Measurements from ENCODE around the gene OPN3. TPM values are rescaled to one million over a fixed set of nuclear protein-coding genes. Genes with fewer than 3 reads are reported as not detected.

The OPN3 gene
- total RNA-seq, 1 donor from 2014 or later: 11.2 TPM

GRCh38 chr1:241607497-241607896 is 32.7 kb downstream of the OPN3 start:
- no peak for DNase-seq
- intact Hi-C loops (cut with micrococcal nuclease): no loop called here
- Mint-ChIP-seq H3K9me3 (no peaks in the 10 kb centered on the region), H3K4me3 (no peak overlapping the region), H3K27ac (no peak overlapping the region), H3K4me1 (peaks cover 5% of the 10 kb centered on the region), H3K36me3 (ENCODE audit: low read depth) (peaks cover 9% of the 10 kb centered on the region), H3K27me3 (no peaks in the 10 kb centered on the region)

GRCh38 chr1:241606544-241606943 is 33.6 kb downstream of the OPN3 start:
- peaks cover 10% of the 10 kb centered on the region for H3K36me3 Mint-ChIP-seq (ENCODE audit: low read depth)
- no peak overlapping the region for H3K4me3 Mint-ChIP-seq
- H3K9me3 Mint-ChIP-seq: no peaks in the 10 kb centered on the region
- intact Hi-C loops (cut with micrococcal nuclease): no loop called here
- H3K4me1 Mint-ChIP-seq: peaks cover 5% of the 10 kb centered on the region
- no peak for DNase-seq
- no peaks in the 10 kb centered on the region for H3K27me3 Mint-ChIP-seq
- H3K27ac Mint-ChIP-seq: no peak overlapping the region

DNA sequence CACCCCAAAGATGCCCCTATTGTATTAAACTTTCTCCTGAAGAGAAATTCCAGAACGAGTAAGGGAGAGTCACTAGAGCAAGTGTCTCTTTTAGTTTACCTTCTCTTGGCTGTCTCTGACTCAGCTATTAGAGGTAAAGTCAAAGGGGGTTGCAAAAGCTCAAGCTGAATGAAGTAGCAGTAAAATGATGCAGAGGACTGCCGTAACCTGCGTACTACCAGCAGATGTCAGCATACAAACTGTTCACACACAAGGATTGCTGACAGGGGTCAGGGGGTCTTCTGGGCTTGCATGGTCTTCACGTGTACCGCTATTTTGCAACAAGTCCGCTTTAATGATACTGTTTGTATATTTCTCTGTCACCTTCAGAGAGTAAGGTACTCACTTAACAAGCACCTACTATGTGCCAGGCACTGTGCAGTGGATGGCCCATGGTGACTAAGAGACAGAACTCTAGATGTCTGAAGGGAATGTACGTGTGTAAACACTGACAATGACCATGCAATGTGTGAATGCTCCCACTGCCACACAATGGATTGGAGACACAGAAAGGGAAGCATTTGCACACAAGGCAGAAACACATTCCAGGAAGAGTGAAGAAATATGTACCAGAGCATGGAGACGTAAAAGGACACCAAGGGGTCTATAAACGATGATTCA is 34.9 kb downstream of the OPN3 start:
- no peak overlapping the region for H3K4me3 Mint-ChIP-seq
- DNase-seq: no peak
- no peak overlapping the region for H3K27ac Mint-ChIP-seq
- peaks cover 7% of the 10 kb centered on the region for H3K4me1 Mint-ChIP-seq
- intact Hi-C loops (cut with micrococcal nuclease): no loop called here
- H3K36me3 Mint-ChIP-seq (ENCODE audit: low read depth): peaks cover 14% of the 10 kb centered on the region
- H3K9me3 Mint-ChIP-seq: no peaks in the 10 kb centered on the region
- H3K27me3 Mint-ChIP-seq: no peaks in the 10 kb centered on the region

DNA sequence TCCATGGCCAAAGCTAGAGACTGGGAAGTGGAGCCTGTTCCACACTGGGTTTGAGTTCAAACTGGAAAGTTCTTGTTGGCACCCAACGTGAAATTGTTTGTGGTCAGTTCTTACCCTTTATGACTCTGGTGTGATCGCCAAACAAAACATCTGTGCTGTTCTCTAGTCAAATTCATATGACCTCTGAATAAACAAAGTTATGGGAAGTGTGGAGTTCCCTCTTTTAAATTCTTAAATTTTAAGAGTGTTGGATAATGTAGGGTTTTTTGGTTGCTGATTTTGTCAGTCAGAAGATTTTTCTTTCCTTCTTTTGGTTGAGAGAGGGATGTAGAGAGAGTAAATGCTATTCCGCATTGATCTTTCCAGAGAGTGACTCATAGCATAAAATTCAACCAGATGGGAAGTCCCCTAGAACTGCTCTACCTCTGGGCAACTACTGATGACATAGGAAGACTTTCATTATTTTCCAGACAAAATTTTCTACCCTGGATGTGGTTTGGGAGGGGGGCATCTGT is 36.4 kb downstream of the OPN3 start:
- Mint-ChIP-seq H3K4me3 (no peak overlapping the region), H3K36me3 (ENCODE audit: low read depth) (peaks cover 15% of the 10 kb centered on the region), H3K9me3 (no peaks in the 10 kb centered on the region), H3K4me1 (peaks cover 7% of the 10 kb centered on the region), H3K27ac (no peak overlapping the region), H3K27me3 (no peaks in the 10 kb centered on the region)
- intact Hi-C loops (cut with micrococcal nuclease): no loop called here
- no peak for DNase-seq

- intact Hi-C loops (cut with micrococcal nuclease): no loop called here
- no peak overlapping the region for H3K27ac Mint-ChIP-seq
- H3K4me3 Mint-ChIP-seq: no peak overlapping the region
- H3K36me3 Mint-ChIP-seq (ENCODE audit: low read depth): peaks cover 18% of the 10 kb centered on the region
- H3K27me3 Mint-ChIP-seq: no peaks in the 10 kb centered on the region
- DNase-seq: no peak
- peaks cover 7% of the 10 kb centered on the region for H3K4me1 Mint-ChIP-seq
- no peaks in the 10 kb centered on the region for H3K9me3 Mint-ChIP-seq
These were observed 39.7 kb downstream of the OPN3 start for GRCh38 chr1:241600496-241600901.

DNA sequence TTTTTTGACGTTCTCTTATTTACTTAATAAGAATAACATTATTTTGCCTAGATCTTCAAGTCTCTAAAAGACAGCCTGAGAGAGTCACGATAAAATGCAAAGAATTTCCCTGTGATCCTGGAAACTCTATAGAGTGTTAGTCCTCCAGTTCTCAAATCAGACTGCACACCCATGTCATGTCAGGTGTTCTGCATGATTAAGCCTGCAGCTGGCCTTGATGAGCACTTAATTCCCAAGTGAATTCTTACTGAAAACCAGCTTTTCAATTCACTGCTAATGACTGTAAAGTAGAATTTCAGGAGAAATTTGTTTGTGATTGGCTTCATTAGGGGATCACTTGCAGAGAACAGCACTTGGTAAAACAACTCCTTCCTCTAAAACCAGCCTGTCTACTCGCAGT is 41.9 kb downstream of the OPN3 start:
- Mint-ChIP-seq H3K4me1 (peaks cover 2% of the 10 kb centered on the region), H3K27me3 (no peaks in the 10 kb centered on the region)

GRCh38 chr1:241596633-241597032 is 43.5 kb downstream of the OPN3 start:
- H3K9me3 Mint-ChIP-seq: no peaks in the 10 kb centered on the region
- H3K4me1 Mint-ChIP-seq: peaks cover 6% of the 10 kb centered on the region
- DNase-seq: no peak
- no peak overlapping the region for H3K4me3 Mint-ChIP-seq
- intact Hi-C loops (cut with micrococcal nuclease): no loop called here
- H3K27me3 Mint-ChIP-seq: no peaks in the 10 kb centered on the region
- H3K27ac Mint-ChIP-seq: no peak overlapping the region
- peaks cover 17% of the 10 kb centered on the region for H3K36me3 Mint-ChIP-seq (ENCODE audit: low read depth)

More for the DNA sequence above, 41.9 kb downstream of the OPN3 start:
- Mint-ChIP-seq H3K9me3 (no peaks in the 10 kb centered on the region), H3K27ac (no peak overlapping the region), H3K36me3 (ENCODE audit: low read depth) (peaks cover 24% of the 10 kb centered on the region), H3K4me3 (no peak overlapping the region)
- DNase-seq: no peak
- intact Hi-C loops (cut with micrococcal nuclease): no loop called here

GRCh38 chr1:241593186-241593585 is 47.0 kb downstream of the OPN3 start:
- Mint-ChIP-seq H3K36me3 (ENCODE audit: low read depth) (peaks cover 12% of the 10 kb centered on the region), H3K27ac (no peak overlapping the region)
- intact Hi-C loops (cut with micrococcal nuclease): loop anchor here (5.0 kb wide), 1 partner anchor 61 kb away; the partner anchor contains the start of gene KMO

DNA sequence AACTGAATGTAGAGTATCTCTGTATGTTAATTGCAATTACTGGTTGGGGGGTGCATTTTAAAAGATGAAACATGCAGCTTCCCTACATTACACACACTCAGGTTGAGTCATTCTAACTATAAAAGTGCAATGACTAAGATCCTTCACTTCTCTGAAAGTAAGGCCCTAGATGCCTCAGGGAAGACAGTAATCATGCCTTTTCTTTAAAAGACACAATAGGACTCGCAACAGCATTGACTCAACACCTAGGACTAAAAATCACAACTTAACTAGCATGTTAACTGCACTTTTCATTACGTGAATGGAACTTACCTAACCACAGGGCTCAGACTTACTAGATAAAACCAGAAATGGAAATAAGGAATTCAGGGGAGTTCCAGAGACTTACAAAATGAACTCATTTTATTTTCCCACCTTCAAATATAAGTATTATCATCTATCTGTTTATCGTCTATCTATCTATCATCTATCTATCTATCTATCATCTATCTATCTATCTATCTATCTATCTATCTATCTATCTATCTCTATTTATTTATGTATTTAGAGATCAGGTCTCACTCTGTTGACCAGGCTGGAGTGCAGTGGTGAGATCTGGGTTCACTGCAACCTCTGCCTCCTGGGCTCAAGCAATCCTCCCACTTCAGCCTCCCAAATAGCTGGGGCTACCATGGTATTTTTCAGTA is 47.8 kb downstream of the OPN3 start:
- Mint-ChIP-seq H3K27ac (peak overlapping the region; percentile 19), H3K9me3 (no peaks in the 10 kb centered on the region), H3K36me3 (ENCODE audit: low read depth) (peaks cover 12% of the 10 kb centered on the region), H3K4me1 (peaks cover 3% of the 10 kb centered on the region), H3K27me3 (no peaks in the 10 kb centered on the region), H3K4me3 (no peak overlapping the region)
- no peak for DNase-seq
- intact Hi-C loops (cut with micrococcal nuclease): loop anchor here (1.0 to 5.0 kb wide), 3 partner anchors 40 to 85 kb away; partner anchors contain the start of gene KMO

More at GRCh38 chr1:241593186-241593585, 47.0 kb downstream of the OPN3 start:
- H3K27me3 Mint-ChIP-seq: no peaks in the 10 kb centered on the region
- no peak for DNase-seq
- no peaks in the 10 kb centered on the region for H3K9me3 Mint-ChIP-seq
- peaks cover 3% of the 10 kb centered on the region for H3K4me1 Mint-ChIP-seq
- H3K4me3 Mint-ChIP-seq: no peak overlapping the region

- Mint-ChIP-seq H3K27ac (no peak overlapping the region), H3K4me3 (no peak overlapping the region), H3K36me3 (ENCODE audit: low read depth) (peaks cover 12% of the 10 kb centered on the region), H3K4me1 (peaks cover 3% of the 10 kb centered on the region), H3K9me3 (no peaks in the 10 kb centered on the region), H3K27me3 (no peaks in the 10 kb centered on the region)
- intact Hi-C loops (cut with micrococcal nuclease): loop anchor here (1.0 to 5.0 kb wide), 3 partner anchors 39 to 86 kb away; partner anchors contain the start of gene KMO
- DNase-seq: no peak
These were observed 48.4 kb downstream of the OPN3 start for GRCh38 chr1:241591736-241592135.

- H3K4me3 Mint-ChIP-seq: no peak overlapping the region
- H3K4me1 Mint-ChIP-seq: peaks cover 3% of the 10 kb centered on the region
- intact Hi-C loops (cut with micrococcal nuclease): loop anchor here (5.0 kb wide), 1 partner anchor 59 kb away; the partner anchor contains the start of gene KMO
- H3K27ac Mint-ChIP-seq: no peak overlapping the region
- peaks cover 10% of the 10 kb centered on the region for H3K36me3 Mint-ChIP-seq (ENCODE audit: low read depth)
- H3K9me3 Mint-ChIP-seq: no peaks in the 10 kb centered on the region
- H3K27me3 Mint-ChIP-seq: no peaks in the 10 kb centered on the region
- no peak for DNase-seq
These were observed 48.9 kb downstream of the OPN3 start for GRCh38 chr1:241591317-241591716.

DNA sequence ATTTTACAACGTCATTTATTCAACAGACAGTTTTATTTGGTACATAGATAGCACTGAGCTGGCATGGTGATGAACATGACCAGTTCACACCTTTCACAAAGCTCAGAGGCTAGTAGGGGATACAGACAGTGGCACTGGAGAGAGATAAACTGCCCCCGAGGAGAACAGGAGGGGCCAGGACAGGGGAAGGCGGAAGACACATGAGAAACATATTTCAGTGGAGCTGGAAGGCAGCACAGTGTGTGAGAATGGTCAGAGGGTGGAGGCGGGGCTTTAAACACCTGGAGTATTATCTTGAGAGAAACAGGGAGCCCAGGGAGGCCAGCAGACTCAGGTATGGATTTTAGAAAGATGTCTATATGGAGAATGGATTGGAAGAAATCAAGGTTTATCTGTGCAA is 49.5 kb downstream of the OPN3 start:
- Mint-ChIP-seq H3K4me1 (peaks cover 3% of the 10 kb centered on the region), H3K9me3 (no peaks in the 10 kb centered on the region), H3K36me3 (ENCODE audit: low read depth) (peaks cover 9% of the 10 kb centered on the region), H3K27ac (no peak overlapping the region), H3K4me3 (no peak overlapping the region), H3K27me3 (no peaks in the 10 kb centered on the region)
- intact Hi-C loops (cut with micrococcal nuclease): loop anchor here (5.0 kb wide), 1 partner anchor 58 kb away; the partner anchor contains the start of gene KMO
- no peak for DNase-seq

- H3K27me3 Mint-ChIP-seq: no peaks in the 10 kb centered on the region
- DNase-seq: no peak
- peaks cover 7% of the 10 kb centered on the region for H3K36me3 Mint-ChIP-seq (ENCODE audit: low read depth)
- no peak overlapping the region for H3K27ac Mint-ChIP-seq
- peaks cover 3% of the 10 kb centered on the region for H3K4me1 Mint-ChIP-seq
- H3K9me3 Mint-ChIP-seq: no peaks in the 10 kb centered on the region
- intact Hi-C loops (cut with micrococcal nuclease): no loop called here
- no peak overlapping the region for H3K4me3 Mint-ChIP-seq
These were observed 50.6 kb downstream of the OPN3 start for GRCh38 chr1:241589521-241589920.

DNA sequence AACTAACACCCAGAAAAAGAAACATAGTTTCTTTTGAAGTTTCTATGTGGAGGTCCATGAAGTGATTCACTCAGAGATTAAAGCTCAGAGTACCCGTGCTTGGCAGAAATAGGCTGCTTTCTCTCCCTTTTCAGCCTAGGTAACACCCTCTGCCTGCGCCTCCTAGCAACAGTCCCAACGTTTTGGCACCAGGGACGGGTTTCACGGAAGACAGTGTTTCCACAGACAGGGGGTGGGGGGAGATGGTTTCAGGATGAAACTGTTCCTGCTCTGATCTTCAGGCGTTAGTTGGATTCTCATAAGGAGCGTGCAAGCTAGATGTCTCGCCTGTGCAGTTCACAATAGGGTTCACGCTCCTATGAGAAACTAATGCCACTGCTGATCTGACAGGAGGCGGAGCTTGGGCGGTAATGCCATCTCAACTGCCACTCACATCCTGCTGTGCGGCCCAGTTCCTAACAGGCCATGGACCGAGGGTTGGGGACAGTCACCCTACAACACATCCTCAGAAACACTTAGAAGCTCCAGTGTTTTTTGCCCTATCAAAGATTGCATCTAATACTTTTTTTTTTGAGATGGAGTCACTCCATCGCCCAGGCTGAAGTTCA is 53.2 kb downstream of the OPN3 start:
- H3K27ac Mint-ChIP-seq: no peak overlapping the region
- no peaks in the 10 kb centered on the region for H3K27me3 Mint-ChIP-seq
- no peak overlapping the region for H3K4me3 Mint-ChIP-seq
- H3K36me3 Mint-ChIP-seq (ENCODE audit: low read depth): no peaks in the 10 kb centered on the region
- intact Hi-C loops (cut with micrococcal nuclease): no loop called here
- DNase-seq: no peak
- H3K9me3 Mint-ChIP-seq: peaks cover 4% of the 10 kb centered on the region
- peaks cover 1% of the 10 kb centered on the region for H3K4me1 Mint-ChIP-seq

Data from activated CD4-positive, alpha-beta T cell treated with anti-CD3 and anti-CD28 coated beads, Interleukin-2, amount 10 ng/mL, durations not matched to agents 24 days and 14 days (primary cell).